Skeletal muscle tissue (tissue), 4 donors: ENCODE measurements around the gene BRPF1. TPM values are rescaled to one million over a fixed set of nuclear protein-coding genes. Genes with fewer than 3 reads are reported as not detected.
A peak's percentile ranks its signal among the peaks of the same experiment; 100 is the strongest.

Experiments used
- H3K27ac ChIP-seq: one replicate; pipeline ENCODE4 v1.7.0; 2013; ENCODE audit warnings: mild to moderate bottlenecking, low read depth, low read length, inconsistent platforms
- H3K27me3 ChIP-seq, 3 donors: one replicate each; pipeline ENCODE4 v1.7.0; 2013; ENCODE audit warnings: low read length in 3 of 3; ENCODE audit not compliant: control insufficient read depth in 3 of 3, insufficient read depth in 3 of 3
- H3K36me3 ChIP-seq, 3 donors: one replicate each; pipeline ENCODE4 v1.7.0; 2013; ENCODE audit warnings: low read length in 3 of 3; ENCODE audit not compliant: control insufficient read depth in 3 of 3, insufficient read depth in 3 of 3
- H3K4me1 ChIP-seq, 3 donors: one replicate each; pipeline ENCODE4 v1.7.0; 2013; ENCODE audit warnings: low read length in 3 of 3, mild to moderate bottlenecking in 3 of 3; ENCODE audit not compliant: control insufficient read depth in 3 of 3, insufficient read depth in 3 of 3
- H3K4me3 ChIP-seq, 3 donors: one replicate each; pipeline ENCODE4 v1.7.0; 2013; ENCODE audit warnings: low read length in 3 of 3
- H3K9ac ChIP-seq, 3 donors: one replicate each; pipeline ENCODE4 v1.7.0; 2013; ENCODE audit warnings: low read length in 3 of 3, mild to moderate bottlenecking in 3 of 3, moderate library complexity in 2 of 3, low read depth in 1 of 3
- H3K9me3 ChIP-seq, 3 donors: one replicate each; pipeline ENCODE4 v1.7.0; 2013; ENCODE audit warnings: low read length in 3 of 3; ENCODE audit not compliant: control insufficient read depth in 3 of 3
- total RNA-seq: library from RNA; depleted of rRNA; stranded (reverse); fragments of >200 nt; gene quantifications from one replicate; pipeline ENCODE4 v1.2.3, GENCODE V29; 2014
- donor health status: Osteomylitis.

Gene BRPF1
- total RNA-seq, 1 donor from 2014 or later = 10.4 TPM

DNA sequence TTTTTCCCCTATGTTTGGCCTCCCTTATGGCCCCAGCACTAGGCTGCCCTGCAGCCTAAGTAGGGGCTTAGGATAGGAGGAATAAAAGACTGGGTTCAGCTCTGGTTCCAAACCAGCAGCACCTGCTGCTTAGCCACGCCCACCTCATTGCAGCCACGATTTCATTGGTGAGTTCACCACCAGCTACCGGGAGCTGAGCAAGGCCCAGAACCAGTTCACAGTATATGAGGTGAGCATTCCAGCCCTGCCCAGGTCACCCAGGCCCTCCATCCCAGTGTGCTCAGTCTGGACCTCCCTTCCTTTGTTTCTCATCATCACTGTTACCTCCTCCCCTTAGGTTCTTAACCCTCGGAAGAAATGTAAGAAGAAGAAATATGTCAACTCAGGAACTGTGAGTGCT lies 16.4 kb upstream of the BRPF1 start:
- Histone ChIP-seq H3K9ac (no peak overlapping the region), H3K4me3 (no peak overlapping the region), H3K4me1 (peaks cover 0 to 4% (median 2%) of the 10 kb centered on the region in 3 donors), H3K36me3 (no peaks in the 10 kb centered on the region), H3K9me3 (no peaks in the 10 kb centered on the region), H3K27ac (no peak overlapping the region), H3K27me3 (no peaks in the 10 kb centered on the region)

DNA sequence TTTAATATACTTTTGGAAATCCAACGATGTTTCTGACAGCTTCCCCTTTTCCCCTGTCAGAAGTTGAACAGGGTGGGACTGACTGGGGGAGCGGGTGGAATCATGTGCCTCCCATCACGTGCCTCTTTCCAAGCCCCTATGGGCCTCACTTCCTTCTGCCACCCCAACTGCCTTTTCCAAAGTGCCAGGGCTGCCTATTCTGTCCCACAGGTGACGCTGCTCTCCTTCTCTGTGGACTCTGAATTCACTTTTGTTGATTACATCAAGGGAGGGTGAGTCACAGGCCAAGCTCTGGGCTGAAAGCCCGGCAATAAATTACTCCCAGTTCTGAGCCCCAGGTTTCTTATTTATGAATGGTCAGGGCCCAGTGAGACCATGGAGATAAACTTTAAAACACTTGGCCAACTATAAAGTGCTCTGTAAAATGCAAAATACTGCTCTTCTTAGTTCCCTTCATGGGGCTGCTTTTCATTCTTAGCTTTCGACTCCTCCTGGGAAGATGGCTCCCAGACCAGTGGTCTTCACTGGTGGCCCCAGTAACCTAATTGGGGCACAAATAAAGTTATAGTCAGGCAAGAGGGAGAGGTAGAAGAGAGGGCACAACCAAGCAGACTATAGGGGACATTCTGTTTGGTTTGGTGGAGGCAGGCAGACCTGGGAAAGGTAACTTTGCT lies 15.6 kb upstream of the BRPF1 start:
- peak overlapping the region; percentile 23 for H3K27ac ChIP-seq
- H3K36me3 ChIP-seq = no peaks in the 10 kb centered on the region
- H3K9me3 ChIP-seq = no peaks in the 10 kb centered on the region
- H3K27me3 ChIP-seq = no peaks in the 10 kb centered on the region
- H3K4me1 ChIP-seq = peaks cover 0 to 4% (median 2%) of the 10 kb centered on the region in 3 donors
- no peak overlapping the region for H3K9ac ChIP-seq
- no peak overlapping the region for H3K4me3 ChIP-seq

- no peak overlapping the region for H3K9ac ChIP-seq
- no peaks in the 10 kb centered on the region for H3K36me3 ChIP-seq
- H3K27ac ChIP-seq = no peak overlapping the region
- no peaks in the 10 kb centered on the region for H3K9me3 ChIP-seq
- no peak overlapping the region for H3K4me3 ChIP-seq
- peaks cover 0 to 4% (median 2%) of the 10 kb centered on the region in 3 donors for H3K4me1 ChIP-seq
- H3K27me3 ChIP-seq = no peaks in the 10 kb centered on the region
Measured at GRCh38 chr3:9716801-9717555, 14.6 kb upstream of the BRPF1 start.

DNA sequence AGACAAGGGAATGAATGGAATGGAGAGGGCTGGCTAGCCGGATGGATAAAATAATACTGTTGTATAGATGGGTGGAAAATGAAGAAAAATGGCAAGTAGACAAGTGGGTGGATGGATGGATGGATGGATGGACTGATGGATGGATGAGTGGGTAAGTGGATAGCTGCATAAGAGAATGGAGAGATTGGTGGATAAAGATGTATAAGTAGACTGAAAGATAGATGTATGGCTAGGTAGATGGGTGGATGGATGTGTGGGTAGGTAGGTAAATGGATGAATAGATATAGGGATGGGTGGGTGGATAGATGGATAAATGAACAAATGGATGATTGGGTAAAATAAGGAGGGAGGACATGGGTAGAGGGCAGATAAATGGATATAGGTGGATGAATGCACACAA lies 14.0 kb upstream of the BRPF1 start:
- Histone ChIP-seq H3K9me3 (no peaks in the 10 kb centered on the region), H3K4me3 (no peak overlapping the region), H3K9ac (no peak overlapping the region), H3K27me3 (no peaks in the 10 kb centered on the region), H3K36me3 (no peaks in the 10 kb centered on the region), H3K27ac (no peak overlapping the region), H3K4me1 (peaks cover 0 to 4% (median 2%) of the 10 kb centered on the region in 3 donors)

GRCh38 chr3:9718118-9718517 lies 13.4 kb upstream of the BRPF1 start:
- Histone ChIP-seq H3K9ac (no peak overlapping the region), H3K27me3 (no peaks in the 10 kb centered on the region), H3K4me3 (no peak overlapping the region), H3K4me1 (peaks cover 0 to 4% (median 2%) of the 10 kb centered on the region in 3 donors), H3K36me3 (no peaks in the 10 kb centered on the region), H3K9me3 (no peaks in the 10 kb centered on the region), H3K27ac (no peak overlapping the region)

- no peak overlapping the region for H3K4me3 ChIP-seq
- no peak overlapping the region for H3K9ac ChIP-seq
- H3K36me3 ChIP-seq = no peaks in the 10 kb centered on the region
- H3K27me3 ChIP-seq = no peaks in the 10 kb centered on the region
- H3K9me3 ChIP-seq = no peaks in the 10 kb centered on the region
- no peak overlapping the region for H3K27ac ChIP-seq
- no peaks in the 10 kb centered on the region for H3K4me1 ChIP-seq
Measured at GRCh38 chr3:9721015-9721699, 10.4 kb upstream of the BRPF1 start.

DNA sequence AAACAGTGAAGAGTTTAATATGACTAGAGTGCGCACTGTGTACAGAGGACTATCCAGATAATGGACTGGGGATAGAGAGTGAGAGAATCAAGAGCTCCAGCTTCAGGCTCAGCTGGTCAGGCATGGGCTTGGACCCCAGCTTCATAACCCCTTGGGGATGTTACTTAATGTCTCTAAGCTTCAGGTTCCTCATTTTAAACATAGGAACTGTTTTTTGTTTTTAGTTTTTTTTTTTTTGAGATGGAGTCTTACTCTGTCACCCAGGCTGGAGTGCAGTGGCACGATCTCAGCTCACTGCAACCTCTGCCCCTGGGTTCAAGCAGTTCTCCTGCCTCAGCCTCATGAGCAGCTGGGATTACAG lies 9.9 kb upstream of the BRPF1 start:
- H3K4me1 ChIP-seq = no peaks in the 10 kb centered on the region
- no peak overlapping the region for H3K27ac ChIP-seq
- H3K27me3 ChIP-seq = no peaks in the 10 kb centered on the region
- no peaks in the 10 kb centered on the region for H3K9me3 ChIP-seq
- no peak overlapping the region for H3K4me3 ChIP-seq
- H3K9ac ChIP-seq = no peak overlapping the region
- no peaks in the 10 kb centered on the region for H3K36me3 ChIP-seq

DNA sequence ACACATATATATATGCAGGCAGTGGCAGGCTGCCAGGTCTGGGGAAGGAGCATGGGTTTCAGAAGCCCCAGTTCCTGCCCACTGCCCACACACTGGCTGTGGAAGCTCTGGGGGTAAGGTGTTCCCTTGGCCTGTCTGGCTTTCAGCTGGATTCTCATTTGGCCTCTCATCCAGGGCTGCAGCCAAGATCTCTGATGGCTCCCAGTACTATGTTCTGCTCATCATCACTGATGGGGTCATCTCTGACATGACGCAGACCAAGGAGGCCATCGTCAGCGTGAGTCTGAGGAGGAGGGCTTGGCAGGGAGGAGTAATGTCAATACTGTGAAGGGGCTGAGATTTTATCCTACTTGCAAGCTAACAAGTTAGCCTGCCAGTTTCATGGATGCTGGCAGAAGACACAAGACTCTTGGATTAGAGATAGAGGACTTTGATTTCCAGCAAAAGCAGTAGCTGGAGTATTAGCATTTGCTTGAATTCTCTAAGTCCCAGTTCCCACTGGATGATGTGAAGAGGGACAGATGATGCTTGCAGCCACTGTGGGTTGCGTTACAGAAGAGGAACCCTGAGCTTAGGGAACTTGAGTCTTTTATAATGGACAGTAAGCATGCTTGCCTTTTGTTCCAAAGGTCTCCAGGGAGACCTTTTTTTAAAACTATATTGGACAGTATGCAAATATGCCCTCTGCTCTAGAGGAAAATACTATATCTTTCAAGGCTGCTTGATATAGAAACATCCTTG lies 5.6 kb upstream of the BRPF1 start:
- peaks cover 4 to 5% (median 5%) of the 10 kb centered on the region in 3 donors for H3K4me1 ChIP-seq
- no peaks in the 10 kb centered on the region for H3K27me3 ChIP-seq
- H3K4me3 ChIP-seq = no peak overlapping the region
- no peaks in the 10 kb centered on the region for H3K9me3 ChIP-seq
- no peak overlapping the region for H3K9ac ChIP-seq
- H3K27ac ChIP-seq = no peak overlapping the region
- H3K36me3 ChIP-seq = no peaks in the 10 kb centered on the region

GRCh38 chr3:9727041-9727595 lies 4.4 kb upstream of the BRPF1 start:
- no peak overlapping the region for H3K9ac ChIP-seq
- H3K9me3 ChIP-seq = no peaks in the 10 kb centered on the region
- H3K4me1 ChIP-seq = peaks cover 5 to 7% (median 5%) of the 10 kb centered on the region in 3 donors
- H3K27me3 ChIP-seq = no peaks in the 10 kb centered on the region
- no peak overlapping the region for H3K27ac ChIP-seq
- H3K36me3 ChIP-seq = no peaks in the 10 kb centered on the region
- no peak overlapping the region for H3K4me3 ChIP-seq
